ENCODE results near the gene FRAS1.

DNA sequence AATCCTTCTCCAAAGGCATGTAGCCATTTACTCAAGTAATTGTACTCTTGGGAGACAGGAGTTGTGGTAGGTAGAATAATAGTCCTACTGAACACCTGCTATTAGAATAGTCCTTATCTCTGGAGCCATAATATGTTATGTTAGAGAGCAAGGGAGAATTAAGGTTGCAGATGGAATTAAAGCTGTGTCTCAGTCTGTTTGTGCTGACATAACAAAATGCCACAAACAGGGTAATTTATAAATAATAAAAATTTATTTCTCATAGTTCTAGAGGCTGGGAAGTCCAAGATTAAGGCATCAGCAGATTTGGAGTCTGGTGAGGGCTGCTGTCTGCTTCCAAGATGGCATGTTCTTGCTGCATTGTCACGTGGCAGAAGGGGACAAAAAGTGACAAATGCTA lies 24.2 kb upstream of the FRAS1 start:
- no peak for TF ChIP-seq POLR2A (IDR thresholded peaks at IDR 0.05)
- TF ChIP-seq, protein P1, sequence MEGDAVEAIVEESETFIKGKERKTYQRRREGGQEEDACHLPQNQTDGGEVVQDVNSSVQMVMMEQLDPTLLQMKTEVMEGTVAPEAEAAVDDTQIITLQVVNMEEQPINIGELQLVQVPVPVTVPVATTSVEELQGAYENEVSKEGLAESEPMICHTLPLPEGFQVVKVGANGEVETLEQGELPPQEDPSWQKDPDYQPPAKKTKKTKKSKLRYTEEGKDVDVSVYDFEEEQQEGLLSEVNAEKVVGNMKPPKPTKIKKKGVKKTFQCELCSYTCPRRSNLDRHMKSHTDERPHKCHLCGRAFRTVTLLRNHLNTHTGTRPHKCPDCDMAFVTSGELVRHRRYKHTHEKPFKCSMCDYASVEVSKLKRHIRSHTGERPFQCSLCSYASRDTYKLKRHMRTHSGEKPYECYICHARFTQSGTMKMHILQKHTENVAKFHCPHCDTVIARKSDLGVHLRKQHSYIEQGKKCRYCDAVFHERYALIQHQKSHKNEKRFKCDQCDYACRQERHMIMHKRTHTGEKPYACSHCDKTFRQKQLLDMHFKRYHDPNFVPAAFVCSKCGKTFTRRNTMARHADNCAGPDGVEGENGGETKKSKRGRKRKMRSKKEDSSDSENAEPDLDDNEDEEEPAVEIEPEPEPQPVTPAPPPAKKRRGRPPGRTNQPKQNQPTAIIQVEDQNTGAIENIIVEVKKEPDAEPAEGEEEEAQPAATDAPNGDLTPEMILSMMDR (IDR thresholded peaks at IDR 0.05), result no peak

Measured in vagina (tissue), 2 donors.